HL-60 (cell line): ENCODE data around the gene TBC1D4.

ENCODE experiments used
- DNase-seq, 2 experiments: peaks; one replicate each; pipeline ENCODE4 v3.0.0-alpha.2; 2010 to 2020; ENCODE audit warnings: low read depth in 1 of 2, low spot score in 1 of 2
- H3K27ac ChIP-seq: fragments of 250-450 bp; sonication (Bioruptor Pico); replicated peaks from 2 replicates; pipeline ENCODE4 v1.5.1; 2020; ENCODE audit warnings: mild to moderate bottlenecking, moderate library complexity
- H3K27me3 ChIP-seq: fragments of 250-450 bp; sonication (Bioruptor Pico); 2 replicates; pipeline ENCODE4 v1.5.1; 2021; ENCODE audit warnings: mild to moderate bottlenecking, moderate library complexity; ENCODE audit not compliant: insufficient read depth, poor library complexity, severe bottlenecking
- H3K4me3 ChIP-seq: replicated peaks from 2 replicates; pipeline ENCODE4 v1.5.1; 2011; ENCODE audit warnings: mild to moderate bottlenecking, control low read depth, low read length; ENCODE audit not compliant: insufficient read depth
- CTCF ChIP-seq: IDR thresholded peaks from one replicate; pipeline ENCODE4 v1.5.1; 2011; ENCODE audit warnings: low read length, control low read depth, inconsistent platforms; ENCODE audit not compliant: insufficient read depth
- GABPA ChIP-seq: IDR thresholded peaks from 2 replicates; pipeline ENCODE4 v1.6.1; 2012; ENCODE audit warnings: low read depth
- POLR2AphosphoS5 ChIP-seq: IDR thresholded peaks from 2 replicates; pipeline ENCODE4 v1.6.1; 2012; ENCODE audit warnings: low read depth
- REST ChIP-seq: IDR thresholded peaks from 2 replicates; pipeline ENCODE4 v1.6.1; 2012; ENCODE audit warnings: low read depth; ENCODE audit not compliant: insufficient replicate concordance
- SPI1 ChIP-seq: IDR thresholded peaks from 2 replicates; pipeline ENCODE4 v1.6.1; 2012; ENCODE audit warnings: low read depth, mild to moderate bottlenecking, borderline replicate concordance

Gene TBC1D4

GRCh38 chr13:75324413-75324940 lies 157.5 kb downstream of the TBC1D4 start:
- Histone ChIP-seq H3K4me3 (no peak overlapping the region), H3K27ac (no peak overlapping the region), H3K27me3 (no peaks in the 10 kb centered on the region)
- no peak for DNase-seq
- no peak for TF ChIP-seq CTCF
- no peak for TF ChIP-seq GABPA
- TF ChIP-seq REST = no peak
- TF ChIP-seq SPI1 = no peak

- TF ChIP-seq SPI1 (no peak), POLR2AphosphoS5 (no peak), CTCF (no peak), REST (no peak), GABPA (no peak)
- H3K27me3 ChIP-seq = no peaks in the 10 kb centered on the region
- no peak overlapping the region for H3K4me3 ChIP-seq
- H3K27ac ChIP-seq = no peak overlapping the region
- DNase-seq = no peak
These were observed 160.9 kb downstream of the TBC1D4 start for GRCh38 chr13:75321084-75321483.

GRCh38 chr13:75319254-75319653 lies 162.7 kb downstream of the TBC1D4 start:
- no peak for TF ChIP-seq SPI1
- no peak for TF ChIP-seq CTCF
- TF ChIP-seq GABPA = no peak
- no peak for TF ChIP-seq REST
- no peak for TF ChIP-seq POLR2AphosphoS5
- DNase-seq = peak in 1 of 2 experiments; percentile 30
- Histone ChIP-seq H3K27ac (no peak overlapping the region), H3K4me3 (no peak overlapping the region), H3K27me3 (no peaks in the 10 kb centered on the region)
